Thyroid gland (tissue), 4 donors: ENCODE results near the gene PRSS2. TPM values are rescaled to one million over a fixed set of nuclear protein-coding genes. Genes with fewer than 3 reads are reported as not detected.

Experiments
- DNase-seq, 2 donors: peaks; one replicate each; pipeline ENCODE4 v3.0.0-alpha.2; 2019
- H3K27ac ChIP-seq, 3 donors: fragments of 200-600 bp; sonication (generic); 1 replicate in 2 of 3; 2 replicates in 1 of 3; pipeline ENCODE4 v1.5.1; 2016 to 2019; ENCODE audit warnings: mild to moderate bottlenecking in 1 of 3, moderate library complexity in 1 of 3
- H3K27me3 ChIP-seq: fragments of 200-600 bp; sonication (generic); one replicate; pipeline ENCODE4 v1.5.1; 2019
- H3K36me3 ChIP-seq, 2 donors: fragments of 200-600 bp; sonication (generic); one replicate each; pipeline ENCODE4 v1.5.1; 2016 to 2019
- H3K4me1 ChIP-seq, 2 donors: fragments of 200-600 bp; sonication (generic); one replicate each; pipeline ENCODE4 v1.5.1; 2017 to 2019
- H3K4me3 ChIP-seq, 3 donors: fragments of 200-600 bp; sonication (generic); replicated peaks in 1 of 3; 1 replicate in 2 of 3; 2 replicates in 1 of 3; pipeline ENCODE4 v1.5.1; 2016; ENCODE audit warnings: mild to moderate bottlenecking in 1 of 3
- H3K9me3 ChIP-seq: fragments of 200-600 bp; sonication (generic); one replicate; pipeline ENCODE4 v1.5.1; 2017
- CTCF ChIP-seq, 6 experiments: fragments of 200-600 bp in 3 of 6; fragments of 450-650 bp in 3 of 6; sonication (generic) in 3 of 6; IDR thresholded peaks; one replicate each; pipeline ENCODE4 v1.5.1; 2016 to 2019; ENCODE audit warnings: antibody characterized with exemption in 6 of 6, mild to moderate bottlenecking in 2 of 6, inconsistent platforms in 1 of 6, moderate library complexity in 1 of 6
- POLR2A ChIP-seq, 2 donors: fragments of 450-650 bp; IDR thresholded peaks; one replicate each; pipeline ENCODE4 v1.6.1; 2017; ENCODE audit warnings: antibody characterized with exemption in 2 of 2, mild to moderate bottlenecking in 2 of 2, moderate library complexity in 1 of 2
- WGBS, 2 donors: methylation state at CpG; one replicate each; pipeline ENCODE4 v1.1.5; 2017; 5-methylcytosine and 5-hydroxymethylcytosine counted together
- intact Hi-C: fragments of 100-400 bp; cut with DNase I; formaldehyde crosslinking; loops from one replicate; pipeline ENCODE4 v1.15.1; 2023
- total RNA-seq, 4 donors: library from RNA; depleted of rRNA; stranded (reverse); fragments of >200 nt; gene quantifications; one replicate each; pipeline ENCODE4 v1.2.3, GENCODE V29; 2016

PRSS2 gene
- total RNA-seq, 4 donors from 2014 or later: not detected

- intact Hi-C loops: no loop called here
- no peak overlapping the region for H3K4me3 ChIP-seq
- DNase-seq: no peak
- no peak overlapping the region for H3K27ac ChIP-seq
- H3K36me3 ChIP-seq: no peaks in the 10 kb centered on the region
- WGBS, 2 donors: 31 to 53% methylated on average over 2 of the region's 2 CpGs
- TF ChIP-seq CTCF (IDR thresholded peaks at IDR 0.05) (no peak), POLR2A (IDR thresholded peaks at IDR 0.05) (no peak)
- H3K27me3 ChIP-seq: no peaks in the 10 kb centered on the region
- H3K4me1 ChIP-seq: no peaks in the 10 kb centered on the region
- no peaks in the 10 kb centered on the region for H3K9me3 ChIP-seq
Measured at GRCh38 chr7:142813226-142813625, 42.5 kb downstream of the PRSS2 start.

- 67 to 71% methylated on average over 1 of the region's 1 CpG for WGBS, 2 donors
- intact Hi-C loops: no loop called here
- no peaks in the 10 kb centered on the region for H3K36me3 ChIP-seq
- TF ChIP-seq POLR2A (IDR thresholded peaks at IDR 0.05): no peak
- TF ChIP-seq CTCF (IDR thresholded peaks at IDR 0.05): no peak
- no peak for DNase-seq
- no peak overlapping the region for H3K4me3 ChIP-seq
- H3K27me3 ChIP-seq: no peaks in the 10 kb centered on the region
- no peak overlapping the region for H3K27ac ChIP-seq
- no peaks in the 10 kb centered on the region for H3K9me3 ChIP-seq
- H3K4me1 ChIP-seq: no peaks in the 10 kb centered on the region
Measured at GRCh38 chr7:142813699-142814098, 42.9 kb downstream of the PRSS2 start.

GRCh38 chr7:142814451-142814850 lies 43.7 kb downstream of the PRSS2 start:
- Histone ChIP-seq H3K27me3 (no peaks in the 10 kb centered on the region), H3K9me3 (no peaks in the 10 kb centered on the region), H3K4me3 (no peak overlapping the region), H3K27ac (no peak overlapping the region), H3K4me1 (no peaks in the 10 kb centered on the region), H3K36me3 (no peaks in the 10 kb centered on the region)
- DNase-seq: no peak
- WGBS, 2 donors: 82 to 84% methylated on average over 2 of the region's 2 CpGs
- no peak for TF ChIP-seq POLR2A (IDR thresholded peaks at IDR 0.05)
- TF ChIP-seq CTCF (IDR thresholded peaks at IDR 0.05): no peak
- intact Hi-C loops: no loop called here

GRCh38 chr7:142815134-142815533 lies 44.4 kb downstream of the PRSS2 start:
- Histone ChIP-seq H3K27me3 (no peaks in the 10 kb centered on the region), H3K27ac (no peak overlapping the region), H3K4me3 (no peak overlapping the region), H3K9me3 (no peaks in the 10 kb centered on the region), H3K36me3 (no peaks in the 10 kb centered on the region), H3K4me1 (no peaks in the 10 kb centered on the region)
- intact Hi-C loops: no loop called here
- 79 to 81% methylated on average over 3 of the region's 3 CpGs for WGBS, 2 donors
- no peak for DNase-seq
- no peak for TF ChIP-seq CTCF (IDR thresholded peaks at IDR 0.05)
- no peak for TF ChIP-seq POLR2A (IDR thresholded peaks at IDR 0.05)

GRCh38 chr7:142817506-142817905 lies 46.7 kb downstream of the PRSS2 start:
- no peaks in the 10 kb centered on the region for H3K27me3 ChIP-seq
- 75 to 77% methylated on average over 2 of the region's 2 CpGs for WGBS, 2 donors
- H3K36me3 ChIP-seq: no peaks in the 10 kb centered on the region
- TF ChIP-seq CTCF (IDR thresholded peaks at IDR 0.05): no peak
- no peak overlapping the region for H3K4me3 ChIP-seq
- H3K9me3 ChIP-seq: no peaks in the 10 kb centered on the region
- no peaks in the 10 kb centered on the region for H3K4me1 ChIP-seq
- no peak for DNase-seq
- H3K27ac ChIP-seq: no peak overlapping the region
- intact Hi-C loops: no loop called here
